ENCODE results near the gene GAS7.
A peak's percentile ranks its signal among the peaks of the same experiment; 100 is the strongest.

Gene GAS7

DNA sequence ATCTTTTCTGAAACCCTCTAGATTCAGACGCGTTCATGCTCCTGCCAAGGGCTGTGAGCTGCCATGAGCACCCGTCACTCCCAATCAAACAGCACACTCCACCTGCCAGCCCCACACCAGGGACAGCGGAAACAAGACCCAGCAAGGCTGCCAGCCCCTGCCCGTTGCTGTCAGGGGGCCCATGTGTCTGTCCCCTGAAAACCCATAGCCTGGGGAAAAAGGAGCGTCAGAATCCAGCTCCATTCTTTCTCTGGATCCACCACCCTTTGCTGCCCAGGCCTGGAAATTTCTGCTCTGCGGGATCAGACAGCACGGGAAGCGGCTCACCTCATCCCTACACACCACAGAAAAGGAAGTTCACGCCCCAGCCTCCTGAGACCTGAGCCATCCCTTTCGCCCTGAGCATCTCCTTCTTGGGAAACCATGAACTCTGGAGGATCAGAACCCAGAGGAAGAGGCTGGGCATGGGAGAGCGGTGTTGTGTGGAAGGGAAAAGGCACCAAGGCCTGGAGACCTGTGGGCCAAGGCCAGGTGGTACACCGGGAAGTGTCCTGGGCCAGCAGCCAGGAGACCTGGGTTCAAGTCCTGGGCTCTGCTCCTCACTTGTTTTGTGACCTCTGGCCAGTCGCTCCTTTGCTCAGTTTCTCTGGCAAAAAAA lies 241.8 kb downstream of the GAS7 start:
- no peak for DNase-seq

DNA sequence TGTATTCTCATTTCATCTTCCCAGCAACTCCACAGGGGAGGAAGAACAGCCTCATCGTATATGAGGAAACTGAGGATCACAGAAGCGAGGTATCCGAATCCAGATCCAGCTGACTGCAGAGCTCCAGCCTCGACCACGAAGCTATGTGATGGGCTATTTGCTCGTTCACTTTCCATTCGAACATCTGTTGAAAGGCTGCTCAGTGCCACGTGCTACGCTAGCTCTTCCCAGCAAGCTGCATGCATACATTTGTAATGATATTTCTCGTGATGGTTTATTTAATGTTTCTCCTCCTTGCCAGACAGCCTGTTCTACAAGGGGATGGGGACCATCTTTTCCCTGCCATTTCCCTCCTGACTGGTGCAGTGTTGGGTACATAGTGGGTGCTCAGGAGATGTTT lies 244.9 kb downstream of the GAS7 start:
- no peak for DNase-seq

DNA sequence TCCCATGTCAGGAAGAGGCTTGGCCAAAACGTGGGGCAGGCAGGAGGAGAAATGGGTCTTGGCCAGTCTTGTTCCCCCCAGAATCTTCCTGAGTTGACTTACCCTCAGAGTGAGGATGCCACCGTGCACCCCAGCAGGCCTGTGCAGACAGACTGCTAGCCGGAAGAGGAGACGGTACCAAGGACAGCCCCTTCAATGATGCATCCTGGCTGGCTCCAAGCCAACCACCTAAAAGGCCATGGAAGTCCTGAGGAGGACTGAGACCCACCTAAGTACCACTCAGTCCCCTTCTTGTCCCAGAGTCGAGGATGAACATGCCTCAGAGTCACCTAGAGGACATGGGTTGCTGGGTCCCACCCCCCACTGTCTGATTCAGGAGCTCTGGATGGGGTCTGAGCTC lies 246.6 kb downstream of the GAS7 start:
- DNase-seq = no peak

DNA sequence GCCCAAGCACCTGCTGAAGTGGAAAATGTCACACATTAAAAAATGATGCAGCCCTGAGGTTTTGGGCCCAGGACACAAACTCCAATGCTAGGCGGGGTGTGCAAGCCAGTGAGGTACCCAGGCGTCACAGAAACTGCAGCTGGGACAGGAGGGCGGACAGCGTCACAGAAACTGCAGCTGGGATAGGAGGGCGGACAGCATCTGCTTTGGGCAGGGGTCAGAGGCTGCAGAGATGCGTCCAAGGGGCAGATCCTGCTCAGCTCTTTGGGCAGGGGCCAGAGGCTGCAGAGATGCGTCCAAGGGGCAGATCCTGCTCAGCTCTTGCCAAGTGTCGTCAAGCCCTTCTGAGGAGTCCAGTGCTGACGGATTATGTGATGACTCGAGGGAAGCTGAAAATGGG lies 249.5 kb downstream of the GAS7 start:
- no peak for DNase-seq

DNA sequence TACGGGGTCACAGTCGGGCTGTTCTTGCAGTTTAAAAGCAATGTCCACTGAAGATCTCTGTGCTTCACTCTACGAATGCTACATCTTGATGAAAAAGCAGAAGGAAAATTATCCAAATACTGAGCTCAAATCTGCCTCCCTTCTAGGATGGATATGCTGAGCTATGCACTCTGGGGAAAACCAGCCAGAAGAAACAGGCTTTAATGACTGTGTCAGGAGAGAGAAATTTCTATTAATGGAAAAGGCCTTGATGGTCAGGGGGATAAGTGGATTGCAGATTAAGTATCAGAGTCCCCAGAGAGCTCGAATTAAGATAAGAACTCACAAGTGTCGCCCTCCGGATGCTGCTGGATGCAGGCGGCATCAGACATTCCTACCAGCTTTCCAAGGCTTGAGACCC lies 253.7 kb downstream of the GAS7 start:
- DNase-seq = no peak

DNA sequence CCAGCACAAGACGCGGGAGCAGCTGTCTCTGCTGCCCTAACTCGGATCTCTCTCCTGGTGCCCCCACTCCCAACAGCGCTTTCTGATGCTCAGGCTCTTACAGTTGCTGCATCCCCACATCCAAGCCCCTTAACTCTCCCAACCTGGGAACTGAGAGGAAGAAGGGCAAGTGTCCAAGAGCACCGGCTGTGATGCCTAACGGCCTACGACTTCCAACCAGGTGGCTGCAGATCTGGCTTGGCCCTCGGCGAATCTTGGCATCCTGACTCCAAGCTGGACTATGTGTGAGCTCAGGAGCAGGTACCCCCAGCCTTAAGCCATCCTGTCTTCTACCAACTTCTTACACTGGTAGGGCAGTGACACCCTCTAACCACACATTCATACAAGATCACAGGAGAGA lies 255.1 kb downstream of the GAS7 start:
- no peak for DNase-seq

DNA sequence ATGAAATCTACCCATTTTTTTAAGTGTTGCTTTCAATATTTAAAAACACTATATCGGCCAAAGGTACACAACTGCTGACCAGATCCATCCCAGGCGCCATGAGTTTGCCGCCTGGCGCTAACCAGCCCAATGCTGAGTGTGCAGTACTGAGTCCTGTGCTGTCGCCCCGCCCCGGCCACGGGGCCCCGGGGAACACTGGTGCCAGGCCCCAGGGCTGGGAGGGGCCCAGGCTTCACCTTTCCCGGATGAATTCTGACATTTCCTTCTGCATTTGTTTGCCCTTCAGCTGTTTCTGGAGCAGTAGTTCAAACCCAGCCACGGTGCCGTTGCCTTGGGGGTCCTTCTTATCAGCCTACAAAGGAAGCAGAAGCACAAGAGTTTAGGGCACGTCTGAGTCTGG lies 255.5 kb downstream of the GAS7 start:
- DNase-seq = no peak

DNA sequence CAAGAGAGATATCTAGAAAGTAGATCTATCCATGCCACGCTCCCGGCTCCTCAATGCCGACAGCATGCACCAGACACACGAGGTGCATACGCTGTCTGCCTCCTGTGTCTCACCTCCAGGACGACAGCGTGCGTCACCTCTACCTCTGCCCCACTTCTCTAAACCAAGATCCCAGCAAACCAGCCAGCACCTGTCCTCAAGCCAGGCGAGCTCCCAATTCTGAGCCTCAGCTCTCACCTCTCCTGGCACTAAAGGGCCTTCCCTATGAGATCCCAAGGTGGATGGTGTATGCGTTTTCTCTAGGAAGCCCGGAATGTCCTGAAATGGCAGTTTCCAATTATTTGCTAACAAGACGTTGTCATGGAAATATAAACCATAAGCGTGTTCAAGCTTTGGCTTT lies 257.1 kb downstream of the GAS7 start:
- DNase-seq = no peak

DNA sequence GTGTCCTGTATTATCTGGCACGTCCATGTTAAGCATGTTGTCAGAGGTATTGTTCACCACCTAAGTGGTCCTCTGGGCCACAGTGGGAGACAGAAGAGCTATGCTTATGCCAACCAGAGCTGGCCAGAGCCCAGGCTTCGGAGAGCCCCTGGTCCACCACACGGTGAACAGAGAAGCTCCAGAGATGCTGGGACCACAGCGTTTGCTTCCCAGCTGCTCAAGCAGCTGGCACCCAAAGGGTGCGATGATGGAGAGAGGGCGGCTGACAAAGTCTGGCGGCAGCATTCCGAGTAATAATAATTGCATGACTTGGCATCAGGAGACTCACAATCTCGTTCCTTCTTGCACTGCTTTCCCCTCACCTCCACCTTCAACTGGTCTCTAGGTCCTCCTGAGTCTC lies 257.6 kb downstream of the GAS7 start:
- no peak for DNase-seq

DNA sequence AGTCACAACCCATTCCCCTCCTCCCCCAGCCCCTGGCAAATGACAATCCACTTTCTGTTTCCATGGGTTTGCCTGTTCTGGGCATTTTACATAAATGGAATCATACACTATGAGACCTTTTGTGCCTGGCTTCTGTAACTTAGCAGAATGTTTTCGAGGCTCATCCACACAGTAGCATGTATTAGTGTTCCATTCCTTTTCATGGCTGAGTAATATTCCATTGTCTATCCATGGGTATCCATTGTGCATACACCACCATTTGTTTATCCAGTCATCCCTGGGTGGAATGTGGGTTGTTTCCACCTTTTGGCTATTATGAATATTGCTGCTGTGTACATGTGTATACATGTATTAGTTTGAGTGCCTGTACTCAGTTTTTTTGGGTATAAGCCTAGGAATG lies 259.6 kb downstream of the GAS7 start:
- no peak for DNase-seq

DNA sequence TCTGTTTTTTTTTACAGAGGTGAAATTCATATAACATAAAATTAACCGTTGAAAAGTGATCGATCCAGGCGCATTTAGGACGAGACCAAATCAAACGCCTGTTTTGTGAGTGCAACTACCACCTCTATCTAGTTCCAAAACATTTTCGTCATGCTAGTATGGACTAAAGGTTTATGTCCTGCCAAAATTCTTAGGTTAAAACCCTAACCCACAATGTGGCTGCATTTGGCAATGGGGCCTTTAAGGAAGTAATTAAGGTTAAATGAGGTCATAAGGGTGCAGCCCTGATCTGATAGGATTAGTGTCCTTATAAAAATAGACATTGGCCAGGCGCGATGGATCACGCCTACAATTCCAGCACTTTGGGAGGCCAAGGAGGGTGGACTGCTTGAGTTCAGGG lies 260.5 kb downstream of the GAS7 start:
- no peak for DNase-seq

DNA sequence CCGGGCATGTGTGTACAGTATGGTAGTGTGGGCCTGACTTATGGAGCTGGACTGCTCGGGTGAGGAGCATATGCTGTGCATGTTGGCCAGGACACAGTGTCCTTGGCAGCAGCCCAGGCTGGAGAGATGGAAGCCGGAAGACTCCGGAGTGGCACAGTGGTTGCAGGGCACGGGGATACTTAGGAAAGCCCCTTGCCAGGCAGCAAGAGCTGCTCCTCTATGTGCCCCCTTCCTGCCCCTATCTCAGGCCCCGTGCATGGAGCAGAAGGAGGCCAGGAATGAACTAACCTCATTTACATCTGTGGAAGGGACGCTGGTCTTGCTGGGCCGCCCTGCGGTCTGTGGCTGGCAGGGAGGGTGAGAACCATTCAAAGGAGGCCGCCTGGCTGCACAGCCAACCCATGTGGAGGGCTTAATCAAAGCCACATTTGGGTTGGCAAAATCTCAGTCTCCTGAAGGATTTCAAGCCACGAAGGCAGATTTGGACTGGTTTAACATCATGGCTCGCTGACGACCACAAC lies 261.1 kb downstream of the GAS7 start:
- peak in 24 of 51 donors; percentile 5 to 66 (median 18) for DNase-seq

DNA sequence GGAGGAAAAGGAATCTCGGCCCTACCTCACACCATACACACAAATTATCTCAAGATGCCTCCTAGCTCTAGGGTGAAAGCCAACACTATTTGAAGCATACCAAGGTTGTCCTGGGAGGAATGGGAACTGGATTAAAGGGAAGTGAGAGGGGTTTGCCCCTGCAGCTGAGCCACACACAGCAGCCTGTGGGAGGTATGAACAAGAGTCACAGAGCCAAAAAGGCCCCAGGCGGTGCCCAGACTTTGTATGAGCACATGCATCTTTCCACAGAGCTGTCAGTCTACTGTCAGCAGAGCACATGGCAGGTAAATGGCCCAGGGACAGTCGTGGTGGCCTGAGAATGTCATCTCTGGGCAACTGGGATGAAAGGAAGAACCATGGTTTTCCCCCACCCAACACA lies 262.3 kb downstream of the GAS7 start:
- no peak for DNase-seq

DNA sequence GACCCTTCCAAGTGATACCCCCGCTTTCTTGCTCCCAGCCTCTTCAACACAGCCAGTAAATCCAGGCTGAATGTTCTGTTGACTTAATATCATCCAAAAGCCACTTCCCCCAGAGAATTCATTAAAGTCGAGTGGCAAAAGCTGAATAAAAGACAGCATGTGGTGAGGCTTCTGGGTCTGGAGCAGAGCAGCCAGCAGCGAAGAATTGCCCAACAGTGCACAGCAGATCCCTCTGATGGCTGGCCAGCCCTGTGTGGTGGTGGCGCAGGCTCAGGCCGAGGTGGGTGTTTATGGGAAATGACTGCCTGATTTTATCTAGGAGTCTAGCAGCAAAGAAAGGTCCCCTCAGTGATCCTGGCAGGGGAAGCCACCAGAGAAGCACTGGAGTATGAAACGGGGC lies 263.0 kb downstream of the GAS7 start:
- peak in 4 of 51 donors; percentile 9 to 10 (median 9) for DNase-seq

DNA sequence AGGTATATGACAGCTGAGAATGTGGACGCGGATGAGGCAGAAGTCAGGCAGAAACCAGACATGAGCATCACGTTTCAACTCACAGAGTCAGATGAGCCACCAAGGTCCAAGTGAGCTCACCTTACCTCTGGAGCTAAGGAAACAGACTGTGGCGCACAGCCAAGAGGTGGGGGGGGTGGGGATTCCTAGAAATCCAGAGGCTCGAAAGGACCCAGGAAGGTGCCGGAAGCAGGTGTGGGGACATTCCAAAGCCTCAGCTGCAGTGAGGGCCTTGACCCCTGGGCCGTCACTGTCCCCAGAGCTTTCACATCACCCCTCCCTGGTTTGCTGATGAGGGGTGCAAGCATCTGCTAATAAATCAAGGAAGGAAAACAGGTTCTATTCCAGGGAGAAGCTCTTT lies 264.1 kb downstream of the GAS7 start:
- no peak for DNase-seq

DNA sequence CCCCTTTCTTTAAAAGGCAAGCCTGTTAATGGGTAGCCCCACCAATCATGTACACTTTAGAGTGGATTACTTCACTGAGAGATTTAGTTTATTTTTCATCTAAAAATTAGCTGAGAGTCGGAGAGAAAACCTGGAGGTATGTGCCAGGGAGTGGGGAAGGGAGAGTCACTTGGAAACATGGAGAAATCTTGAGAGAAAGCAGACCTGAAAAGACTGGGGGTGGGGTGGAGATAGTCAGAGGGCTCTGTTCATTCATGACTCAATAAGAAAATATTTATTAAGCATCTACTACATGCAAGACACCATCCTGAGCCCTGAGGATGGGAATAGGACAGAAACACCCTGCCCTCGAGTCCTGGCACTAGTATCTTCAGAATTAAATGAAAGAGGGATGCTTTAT lies 265.9 kb downstream of the GAS7 start:
- no peak for DNase-seq

DNA sequence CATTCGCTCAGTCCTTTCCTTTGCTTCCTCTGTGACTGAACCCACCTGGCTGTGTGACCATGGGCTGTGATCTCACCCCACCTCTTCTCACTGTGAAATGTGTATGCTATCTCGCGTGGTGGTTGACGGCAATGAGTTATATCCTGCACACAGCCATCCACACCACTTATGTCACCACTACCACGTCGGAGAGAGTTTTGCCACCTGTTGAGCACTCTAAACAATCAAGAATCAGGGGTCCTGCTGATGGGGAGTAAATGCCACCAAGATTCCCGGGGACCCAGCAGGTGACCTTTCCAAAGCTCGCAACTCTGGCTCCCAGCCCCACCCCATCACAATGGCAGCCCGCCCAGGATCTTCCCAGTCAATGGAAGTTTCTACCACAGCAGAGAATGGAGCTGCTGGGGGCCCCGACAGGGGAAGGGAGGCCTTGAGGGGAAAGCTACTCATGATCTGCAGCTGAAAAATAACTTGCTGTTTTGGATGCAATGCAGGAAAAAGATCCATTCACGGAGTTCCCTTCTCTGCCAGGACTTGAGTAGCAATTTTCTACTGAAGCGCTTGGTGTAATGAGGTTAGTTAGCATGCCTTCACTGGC lies 267.2 kb downstream of the GAS7 start:
- DNase-seq = no peak

DNA sequence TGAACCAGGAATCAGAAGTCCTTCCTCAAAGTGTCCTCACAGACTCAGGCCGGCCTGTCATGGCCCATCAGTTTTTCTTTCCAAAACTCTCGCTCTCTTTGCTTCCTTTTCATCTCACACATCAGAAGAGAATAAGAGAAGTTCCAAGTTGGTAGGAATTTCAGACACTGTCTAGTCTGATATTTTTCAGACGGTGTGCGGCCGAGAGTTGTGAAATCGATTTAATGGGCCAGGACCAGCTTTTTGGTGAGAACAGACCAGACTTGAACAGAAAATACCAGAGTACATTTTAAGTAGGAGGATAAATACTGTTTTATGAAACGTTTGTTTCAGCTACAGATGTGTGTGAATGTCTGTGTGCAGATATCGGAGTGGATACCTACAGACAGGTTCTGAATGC lies 268.5 kb downstream of the GAS7 start:
- DNase-seq = no peak

DNA sequence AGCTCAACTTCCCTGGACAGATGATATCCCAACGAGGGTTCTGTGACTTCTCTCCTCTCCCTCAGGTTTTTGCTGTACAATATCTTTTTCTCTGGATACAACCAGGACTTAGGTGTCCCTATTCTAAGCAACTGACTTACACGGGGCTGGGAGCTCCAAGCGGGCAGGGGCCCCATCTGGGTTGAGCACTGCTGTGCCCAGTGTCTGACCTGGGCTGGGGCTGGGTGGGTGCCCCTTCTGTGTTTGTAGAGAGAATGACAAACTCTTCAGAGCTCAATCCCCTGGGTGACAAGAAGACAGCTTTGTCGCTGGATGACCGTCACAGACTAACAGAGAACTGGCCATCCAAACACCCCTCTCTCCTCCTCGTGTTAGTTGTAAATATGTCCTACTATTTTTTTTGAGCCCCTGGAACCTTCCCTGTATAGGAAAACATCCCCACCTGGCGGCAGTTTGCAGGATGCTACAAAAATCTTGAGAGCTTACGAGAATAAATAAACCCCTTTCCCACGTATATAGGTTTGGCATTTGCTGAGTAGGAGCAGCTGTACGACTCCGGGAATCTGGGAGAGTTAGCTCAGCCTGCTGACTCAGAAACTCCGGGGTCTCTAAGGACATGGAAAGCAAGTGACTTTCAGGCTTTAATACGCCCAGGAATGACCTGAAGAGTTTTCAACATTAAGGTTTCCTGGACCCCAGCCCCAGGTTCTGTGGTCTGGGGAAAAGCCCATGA lies 269.6 kb downstream of the GAS7 start:
- peak in 1 of 51 donors; percentile 61 for DNase-seq

DNA sequence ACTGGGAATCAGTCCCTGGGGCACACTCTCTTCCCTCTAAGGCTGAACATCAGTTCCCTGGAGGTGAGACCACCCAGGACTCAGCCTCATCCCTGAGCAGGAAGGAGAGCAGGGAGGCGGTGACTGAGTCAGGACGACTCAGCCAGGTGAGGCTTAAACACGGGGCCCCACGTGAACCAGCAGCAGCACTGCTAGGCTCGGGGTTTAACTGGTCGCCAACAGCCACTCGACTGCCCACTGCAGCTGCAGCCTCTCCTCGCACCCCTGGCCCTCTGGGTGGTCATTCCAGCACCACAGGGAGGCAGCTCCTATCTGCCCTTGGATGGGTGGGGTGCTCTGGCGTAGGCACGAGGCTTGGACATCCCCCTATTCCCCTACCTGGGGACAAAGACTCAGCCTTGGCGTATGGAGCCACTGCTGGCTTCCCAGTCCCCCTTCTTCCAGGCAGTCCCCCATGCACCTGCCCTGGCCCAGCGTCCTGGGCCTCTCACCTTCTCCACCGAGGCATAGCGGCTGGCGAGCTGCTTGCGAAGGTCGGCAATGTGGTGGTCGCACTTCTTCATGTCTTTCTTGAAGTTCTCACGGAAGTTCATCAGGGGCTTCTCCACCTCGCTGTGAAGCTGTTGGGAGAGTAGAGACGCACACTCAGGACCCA lies 272.1 kb downstream of the GAS7 start:
- DNase-seq = no peak

DNA sequence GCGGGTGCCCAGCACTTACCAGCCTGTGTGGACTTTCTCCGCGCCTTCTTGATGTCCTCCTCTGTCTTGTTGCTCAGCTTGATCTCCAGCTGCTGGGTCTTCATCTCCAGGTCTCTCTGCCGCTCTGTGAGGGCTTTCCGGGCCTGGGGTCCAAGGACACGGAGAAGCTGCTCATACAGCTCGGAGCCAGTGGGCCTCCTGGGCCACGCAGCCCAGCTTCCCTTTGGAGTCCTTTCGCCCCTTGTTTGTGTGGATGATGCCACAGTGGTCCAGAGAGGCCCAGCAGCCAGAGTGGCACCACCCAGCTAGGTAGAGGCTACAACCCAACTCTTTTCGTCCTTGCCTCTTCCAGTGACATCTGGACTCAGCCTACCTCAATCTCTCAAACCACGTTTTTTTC lies 272.9 kb downstream of the GAS7 start:
- DNase-seq = no peak

DNA sequence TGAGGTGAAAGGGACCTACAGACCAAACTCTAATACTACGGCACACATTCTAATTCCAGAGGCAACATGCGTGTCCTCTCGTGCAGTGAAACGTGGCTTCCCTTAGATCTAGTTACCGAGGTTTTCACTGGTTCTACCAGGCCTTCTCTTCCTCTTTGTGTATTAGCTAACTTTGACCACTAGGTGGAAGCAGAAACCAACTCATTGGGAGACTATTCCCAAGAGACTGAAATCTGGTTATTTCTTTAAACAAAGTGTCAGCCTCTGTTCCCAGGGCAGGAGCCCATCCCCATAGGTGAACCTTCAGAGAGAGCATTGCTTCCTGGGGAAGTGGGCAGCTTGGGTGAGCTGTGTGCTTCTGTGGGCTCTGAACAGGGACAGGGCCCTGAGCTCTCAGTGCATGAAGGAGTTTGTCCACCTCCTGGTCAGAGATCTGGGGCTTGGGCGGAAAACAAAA lies 273.6 kb downstream of the GAS7 start:
- peak in 9 of 51 donors; percentile 5 to 76 (median 23) for DNase-seq

All from hypothalamus (tissue), 51 donors.